HG03196 (cell line): Measurements from ENCODE around the gene NAPSA.
A peak's percentile ranks its signal among the peaks of the same experiment; 100 is the strongest.
"Not testable (repeated sequence)": the region's sequence is repeated elsewhere in the genome, so short reads cannot be mapped to it uniquely, and the experiment has no call there.

Experiments
- ATAC-seq: cut with Tn5 transposase; IDR thresholded peaks from one replicate; pipeline ENCODE4 v1.9.1; 2021; ENCODE audit not compliant: unreplicated experiment

NAPSA gene

GRCh38 chr19:50331994-50332243 is 33.5 kb downstream of the NAPSA start:
- no peak for ATAC-seq

- ATAC-seq = no peak
Measured at GRCh38 chr19:50331221-50331993, 34.0 kb downstream of the NAPSA start.

- no peak for ATAC-seq
Measured at GRCh38 chr19:50330365-50331078, 34.9 kb downstream of the NAPSA start.

GRCh38 chr19:50329926-50330294 is 35.5 kb downstream of the NAPSA start:
- ATAC-seq = not testable (repeated sequence)

- peak; percentile 44 for ATAC-seq
Measured at GRCh38 chr19:50329146-50329925, 36.1 kb downstream of the NAPSA start, which contains the start of gene KCNC3. KCNC3 (minus strand) TSS chr19:50329377; CDS start chr19:50329082, 295 bp downstream.

- peak; percentile 14 for ATAC-seq
Measured at GRCh38 chr19:50328873-50329145, 36.6 kb downstream of the NAPSA start.

GRCh38 chr19:50328224-50328872 is 37.1 kb downstream of the NAPSA start:
- no peak for ATAC-seq

GRCh38 chr19:50327461-50328223 is 37.8 kb downstream of the NAPSA start:
- ATAC-seq = no peak

- ATAC-seq = no peak
Measured at GRCh38 chr19:50327013-50327412, 38.4 kb downstream of the NAPSA start.

- ATAC-seq = no peak
Measured at GRCh38 chr19:50326101-50326664, 39.3 kb downstream of the NAPSA start.

GRCh38 chr19:50325310-50326100 is 39.9 kb downstream of the NAPSA start:
- ATAC-seq = no peak

GRCh38 chr19:50324331-50324730 is 41.1 kb downstream of the NAPSA start:
- no peak for ATAC-seq

- ATAC-seq = no peak
Measured at GRCh38 chr19:50323782-50324133, 41.7 kb downstream of the NAPSA start.

- ATAC-seq = no peak
Measured at GRCh38 chr19:50322931-50323781, 42.3 kb downstream of the NAPSA start.

- no peak for ATAC-seq
Measured at GRCh38 chr19:50322234-50322633, 43.2 kb downstream of the NAPSA start.

- no peak for ATAC-seq
Measured at GRCh38 chr19:50321831-50322230, 43.6 kb downstream of the NAPSA start.

- ATAC-seq = no peak
Measured at GRCh38 chr19:50320596-50320995, 44.8 kb downstream of the NAPSA start.

- no peak for ATAC-seq
Measured at GRCh38 chr19:50320051-50320450, 45.4 kb downstream of the NAPSA start.

- no peak for ATAC-seq
Measured at GRCh38 chr19:50319156-50319555, 46.3 kb downstream of the NAPSA start.
